Measurements from ENCODE around the gene TBPL2.
"Not testable (repeated sequence)": the region's sequence is repeated elsewhere in the genome, so short reads cannot be mapped to it uniquely, and the experiment has no call there.

Gene TBPL2

DNA sequence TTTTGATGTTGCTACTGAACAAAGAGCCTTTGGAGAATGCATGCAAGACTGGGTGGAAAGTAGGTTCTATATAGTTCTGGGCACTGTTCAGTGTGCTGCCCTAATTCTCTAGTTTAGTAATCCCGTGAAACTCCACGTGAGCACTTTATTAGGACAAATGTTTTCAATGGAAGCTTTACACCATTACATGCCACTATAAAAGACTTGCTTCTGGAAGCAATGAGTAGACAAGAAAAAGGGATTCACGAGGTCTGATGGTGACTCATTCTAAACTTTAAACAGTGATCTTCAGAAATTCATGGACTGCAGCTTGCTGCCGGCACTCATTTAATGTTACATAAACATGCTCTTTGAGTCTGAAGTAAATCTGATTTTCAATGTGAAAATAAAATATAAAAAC is 51.1 kb downstream of the TBPL2 start:
- no peak for DNase-seq (ENCODE audit: low read depth)

DNA sequence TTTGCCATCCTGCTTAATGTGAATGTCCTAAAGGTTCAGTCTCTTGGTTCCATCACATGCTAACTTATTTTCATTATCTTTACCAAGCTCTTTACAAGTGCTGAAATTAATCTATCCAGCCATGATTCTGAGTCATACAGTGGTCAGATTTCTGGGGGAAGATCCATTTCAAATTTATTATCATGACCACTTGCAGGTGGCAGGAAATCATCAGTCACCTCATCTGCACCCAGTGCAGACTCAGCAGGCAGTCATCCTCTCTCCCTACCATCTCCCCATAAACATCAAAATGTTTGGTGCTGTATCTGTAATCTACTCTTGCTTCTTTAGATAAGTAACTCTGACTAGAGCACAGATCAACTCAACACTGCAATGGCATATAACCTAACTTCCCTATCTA is 52.3 kb downstream of the TBPL2 start:
- H3K4me3 ChIP-seq (ENCODE audit: low read depth, low read length): no peak overlapping the region
- no peak for TF ChIP-seq MYC (IDR thresholded peaks at IDR 0.05; ENCODE audit: low read depth, low read length)
- TF ChIP-seq, protein P1, sequence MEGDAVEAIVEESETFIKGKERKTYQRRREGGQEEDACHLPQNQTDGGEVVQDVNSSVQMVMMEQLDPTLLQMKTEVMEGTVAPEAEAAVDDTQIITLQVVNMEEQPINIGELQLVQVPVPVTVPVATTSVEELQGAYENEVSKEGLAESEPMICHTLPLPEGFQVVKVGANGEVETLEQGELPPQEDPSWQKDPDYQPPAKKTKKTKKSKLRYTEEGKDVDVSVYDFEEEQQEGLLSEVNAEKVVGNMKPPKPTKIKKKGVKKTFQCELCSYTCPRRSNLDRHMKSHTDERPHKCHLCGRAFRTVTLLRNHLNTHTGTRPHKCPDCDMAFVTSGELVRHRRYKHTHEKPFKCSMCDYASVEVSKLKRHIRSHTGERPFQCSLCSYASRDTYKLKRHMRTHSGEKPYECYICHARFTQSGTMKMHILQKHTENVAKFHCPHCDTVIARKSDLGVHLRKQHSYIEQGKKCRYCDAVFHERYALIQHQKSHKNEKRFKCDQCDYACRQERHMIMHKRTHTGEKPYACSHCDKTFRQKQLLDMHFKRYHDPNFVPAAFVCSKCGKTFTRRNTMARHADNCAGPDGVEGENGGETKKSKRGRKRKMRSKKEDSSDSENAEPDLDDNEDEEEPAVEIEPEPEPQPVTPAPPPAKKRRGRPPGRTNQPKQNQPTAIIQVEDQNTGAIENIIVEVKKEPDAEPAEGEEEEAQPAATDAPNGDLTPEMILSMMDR (IDR thresholded peaks at IDR 0.05; ENCODE audit: low read depth, low read length): no peak
- no peak for TF ChIP-seq POLR2A (IDR thresholded peaks at IDR 0.05; ENCODE audit: extremely low read depth, insufficient read length)
- TF ChIP-seq, protein P2, sequence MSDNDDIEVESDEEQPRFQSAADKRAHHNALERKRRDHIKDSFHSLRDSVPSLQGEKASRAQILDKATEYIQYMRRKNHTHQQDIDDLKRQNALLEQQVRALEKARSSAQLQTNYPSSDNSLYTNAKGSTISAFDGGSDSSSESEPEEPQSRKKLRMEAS (IDR thresholded peaks at IDR 0.05; ENCODE audit: low read depth, low read length): no peak
- DNase-seq (ENCODE audit: low read depth): no peak

More for the DNA sequence above, 51.1 kb downstream of the TBPL2 start:
- TF ChIP-seq, protein P2 (IDR thresholded peaks at IDR 0.05; ENCODE audit: low read depth, low read length): no peak
- TF ChIP-seq, protein P1 (IDR thresholded peaks at IDR 0.05; ENCODE audit: low read depth, low read length): no peak
- TF ChIP-seq POLR2A (IDR thresholded peaks at IDR 0.05; ENCODE audit: extremely low read depth, insufficient read length): no peak
- TF ChIP-seq MYC (IDR thresholded peaks at IDR 0.05; ENCODE audit: low read depth, low read length): no peak
- no peak overlapping the region for H3K4me3 ChIP-seq (ENCODE audit: low read depth, low read length)

DNA sequence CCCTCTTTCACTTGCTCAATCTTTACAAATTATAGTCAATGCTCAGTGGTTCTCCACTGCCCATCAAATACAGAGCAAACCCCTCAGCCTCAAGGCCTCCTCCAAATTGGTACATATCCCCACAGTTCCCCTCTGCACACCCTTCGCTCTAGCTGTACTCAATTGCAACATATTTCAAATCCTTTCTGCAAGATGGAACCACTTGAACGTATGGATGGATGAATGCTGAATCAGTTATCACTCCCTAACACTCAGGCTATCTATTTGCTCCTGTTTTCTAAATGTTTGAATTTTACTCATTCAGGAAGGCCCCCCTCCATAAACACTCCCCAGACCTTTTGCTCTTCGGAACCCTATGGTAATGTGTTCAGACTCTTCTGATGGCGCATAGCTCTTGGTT is 53.3 kb downstream of the TBPL2 start:
- no peak for DNase-seq (ENCODE audit: low read depth)
- H3K4me3 ChIP-seq (ENCODE audit: low read depth, low read length): no peak overlapping the region
- no peak for TF ChIP-seq MYC (IDR thresholded peaks at IDR 0.05; ENCODE audit: low read depth, low read length)
- TF ChIP-seq POLR2A (IDR thresholded peaks at IDR 0.05; ENCODE audit: extremely low read depth, insufficient read length): no peak

DNA sequence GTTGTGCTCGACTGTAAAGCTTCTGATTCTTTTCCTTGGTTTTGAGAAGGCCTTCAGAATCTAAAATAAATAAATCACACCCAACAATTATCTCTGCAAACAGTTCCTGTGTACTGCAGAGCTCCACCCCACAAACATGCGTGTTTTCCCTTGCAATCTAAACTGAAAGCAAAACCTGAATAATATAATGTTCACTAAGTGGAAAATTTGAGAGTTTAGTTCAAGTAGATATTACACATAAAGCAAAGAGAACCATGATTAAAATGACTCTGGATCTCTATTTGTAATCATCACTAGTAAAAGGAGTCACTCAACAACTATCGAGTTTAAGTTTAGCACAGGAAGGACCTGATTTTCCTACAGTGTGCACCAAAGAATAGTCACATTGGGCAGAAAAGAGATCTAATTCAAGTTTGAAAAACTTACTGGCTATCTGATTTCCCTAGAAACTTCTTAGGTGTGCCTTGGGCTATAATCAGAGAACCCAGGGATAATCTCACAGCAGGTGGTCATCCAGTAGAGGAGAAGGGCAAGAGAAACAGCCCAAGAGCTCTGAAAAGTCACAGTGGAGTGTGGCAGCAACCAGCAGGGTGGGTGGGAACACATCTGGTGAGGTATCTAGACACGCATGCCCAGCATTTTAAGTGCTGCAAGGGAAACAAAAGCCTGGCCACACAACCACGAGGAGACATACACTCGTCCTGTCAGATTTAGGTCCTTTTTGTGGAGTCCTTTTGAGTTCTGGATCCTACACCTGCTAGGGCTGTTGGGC is 54.2 kb downstream of the TBPL2 start:
- no peak for DNase-seq (ENCODE audit: low read depth)
- TF ChIP-seq, protein P1 (IDR thresholded peaks at IDR 0.05; ENCODE audit: low read depth, low read length): no peak
- TF ChIP-seq MYC (IDR thresholded peaks at IDR 0.05; ENCODE audit: low read depth, low read length) (no peak), POLR2A (IDR thresholded peaks at IDR 0.05; ENCODE audit: extremely low read depth, insufficient read length) (no peak)
- TF ChIP-seq, protein P2 (IDR thresholded peaks at IDR 0.05; ENCODE audit: low read depth, low read length): no peak
- no peak overlapping the region for H3K4me3 ChIP-seq (ENCODE audit: low read depth, low read length)

DNA sequence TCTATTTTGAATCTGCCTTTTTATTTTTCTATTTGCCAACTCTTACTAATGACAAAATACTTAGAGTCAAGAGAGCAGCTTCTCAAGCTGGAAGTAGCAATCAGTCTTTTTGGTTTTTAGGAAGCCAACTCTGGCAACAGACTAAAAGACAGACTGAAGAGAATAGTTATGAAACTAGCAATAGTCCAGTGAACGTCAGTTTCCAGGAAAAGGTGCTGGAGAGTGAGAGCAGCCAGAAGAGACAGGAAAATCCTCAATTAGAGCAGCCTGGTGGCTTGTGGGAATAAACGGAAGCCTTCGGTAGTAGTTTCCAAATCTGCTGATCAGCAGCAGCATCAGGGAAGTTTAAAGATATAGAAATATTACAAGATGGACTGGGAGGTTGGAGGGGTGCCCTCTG is 55.9 kb downstream of the TBPL2 start:
- H3K4me3 ChIP-seq (ENCODE audit: low read depth, low read length): no peak overlapping the region
- TF ChIP-seq POLR2A (IDR thresholded peaks at IDR 0.05; ENCODE audit: extremely low read depth, insufficient read length) (no peak), MYC (IDR thresholded peaks at IDR 0.05; ENCODE audit: low read depth, low read length) (no peak)
- TF ChIP-seq, protein P2 (IDR thresholded peaks at IDR 0.05; ENCODE audit: low read depth, low read length): no peak
- no peak for DNase-seq (ENCODE audit: low read depth)

DNA sequence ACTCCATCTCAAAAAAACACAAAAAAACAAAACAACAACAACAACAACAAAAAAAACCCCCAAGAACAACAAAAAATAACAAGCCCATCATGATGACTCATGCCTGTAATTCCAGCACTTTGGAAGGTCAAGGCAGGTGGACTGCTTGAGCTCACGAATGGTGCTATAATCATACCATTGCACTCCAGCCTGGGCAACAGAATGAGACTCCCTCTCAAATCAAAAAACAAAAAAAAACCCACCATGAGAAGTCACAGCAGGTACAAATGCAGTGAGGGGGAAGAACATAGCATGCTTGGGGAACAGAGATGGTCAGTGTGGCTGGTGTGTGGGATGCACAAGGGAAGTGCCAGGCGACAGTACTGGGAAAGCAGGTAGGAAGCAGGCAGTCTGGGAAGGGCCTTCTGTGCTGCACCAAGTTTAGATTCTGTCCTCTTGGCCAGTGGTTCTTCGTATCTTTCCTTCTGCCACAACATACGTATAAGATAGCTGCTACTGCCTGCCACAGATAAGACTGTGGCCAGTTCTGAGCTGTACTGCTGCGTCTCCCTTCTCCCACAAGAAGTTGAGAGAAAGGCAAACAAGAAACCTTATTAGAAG is 56.8 kb downstream of the TBPL2 start:
- TF ChIP-seq, protein P2 (IDR thresholded peaks at IDR 0.05; ENCODE audit: low read depth, low read length): no peak
- TF ChIP-seq, protein P1 (IDR thresholded peaks at IDR 0.05; ENCODE audit: low read depth, low read length): no peak
- TF ChIP-seq POLR2A (IDR thresholded peaks at IDR 0.05; ENCODE audit: extremely low read depth, insufficient read length): no peak
- no peak for TF ChIP-seq MYC (IDR thresholded peaks at IDR 0.05; ENCODE audit: low read depth, low read length)

DNA sequence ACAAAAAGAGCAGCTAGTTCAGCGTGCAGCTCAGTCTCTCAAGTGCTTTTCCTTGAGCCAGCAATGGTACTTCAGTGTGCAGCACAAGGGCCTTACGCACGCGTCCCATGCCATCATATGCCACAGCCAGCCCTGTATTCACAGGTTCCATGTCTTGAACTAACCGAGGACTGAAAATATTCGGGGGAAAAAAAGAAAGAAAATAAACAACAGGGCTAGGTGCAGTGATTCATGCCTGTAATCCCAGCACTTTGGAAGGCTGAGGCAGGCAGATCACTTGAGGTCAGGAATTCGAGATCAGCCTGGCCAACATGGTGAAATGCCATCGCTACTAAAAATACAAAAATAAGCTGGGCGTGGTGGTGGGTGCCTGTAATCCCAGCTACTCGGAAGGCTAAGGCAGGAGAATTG is 57.4 kb downstream of the TBPL2 start:
- not testable (repeated sequence) for H3K4me3 ChIP-seq (ENCODE audit: low read depth, low read length); DNase-seq (ENCODE audit: low read depth)

More for the DNA sequence above, 56.8 kb downstream of the TBPL2 start:
- no peak overlapping the region for H3K4me3 ChIP-seq (ENCODE audit: low read depth, low read length)
- no peak for DNase-seq (ENCODE audit: low read depth)
